SK-N-SH (cell line): ENCODE results near the gene GGCT. TPM values are rescaled to one million over a fixed set of nuclear protein-coding genes. Genes with fewer than 3 reads are reported as not detected.

Source experiments
- CTCF ChIA-PET: fragments of 300-600, 350-600 bp; formaldehyde crosslinking; extraction: SDS; loops from one replicate; lab custom pipeline; 2021; lab: Yijun Ruan, JAX
- POLR2A ChIA-PET: fragments of 350-600 bp; sonication (Branson Sonifier 250); formaldehyde crosslinking; extraction: SDS; loops from one replicate; lab custom pipeline; 2020; ENCODE audit warnings: antibody characterized with exemption, inconsistent platforms; lab: Yijun Ruan, JAX
- DNase-seq: peaks from one replicate; pipeline ENCODE4 v3.0.0; 2012
- H2AFZ ChIP-seq: fragments of 200-600 bp; sonication (generic); 2 replicates; pipeline ENCODE4 v1.8.1; 2016; ENCODE audit warnings: antibody characterized with exemption, mild to moderate bottlenecking, low read depth
- H3F3A ChIP-seq: fragments of 200-600 bp; sonication (generic); replicated peaks from 2 replicates; pipeline ENCODE3; 2016; ENCODE audit warnings: antibody characterized with exemption, mild to moderate bottlenecking; ENCODE audit not compliant: insufficient read depth
- H3K27ac ChIP-seq, 2 experiments: fragments of 200-500 bp in 1 of 2; fragments of 200-600 bp in 1 of 2; sonication (Bioruptor generic) in 1 of 2; sonication (generic), shearing (Covaris generic) in 1 of 2; 2 replicates each; pipeline versions ENCODE4 v1.5.1 to v1.6.1; 2014 to 2016; ENCODE audit warnings: low read depth in 2 of 2, inconsistent platforms in 1 of 2, low read length in 1 of 2, mild to moderate bottlenecking in 1 of 2, mixed read lengths in 1 of 2
- H3K27me3 ChIP-seq: fragments of 200-600 bp; sonication (generic), shearing (Covaris generic); 2 replicates; pipeline ENCODE4 v1.6.1; 2016; ENCODE audit warnings: mixed run types; ENCODE audit not compliant: insufficient read depth
- H3K36me3 ChIP-seq, 2 experiments: fragments of 200-500 bp in 1 of 2; fragments of 200-600 bp in 1 of 2; sonication (Bioruptor generic) in 1 of 2; sonication (generic) in 1 of 2; replicated peaks in 1 of 2; 2 replicates each; pipeline versions ENCODE3 to v1.5.1; 2014 to 2016; ENCODE audit warnings: low read length in 1 of 2, mild to moderate bottlenecking in 1 of 2; ENCODE audit not compliant: insufficient read depth in 2 of 2, control insufficient read depth in 1 of 2
- H3K4me1 ChIP-seq, 2 experiments: fragments of 200-500 bp in 1 of 2; fragments of 200-600 bp in 1 of 2; sonication (Bioruptor generic) in 1 of 2; sonication (generic), shearing (Covaris generic) in 1 of 2; 2 replicates each; pipeline versions ENCODE4 v1.5.1 to v1.6.1; 2014 to 2016; ENCODE audit warnings: low read depth in 1 of 2, low read length in 1 of 2, mixed run types in 1 of 2; ENCODE audit not compliant: insufficient read depth in 2 of 2, control insufficient read depth in 1 of 2
- H3K4me2 ChIP-seq: fragments of 200-600 bp; sonication (generic), shearing (Covaris generic); 2 replicates; pipeline ENCODE4 v1.6.1; 2017; ENCODE audit warnings: mixed run types
- H3K4me3 ChIP-seq, 2 experiments: fragments of 200-500 bp in 1 of 2; fragments of 200-600 bp in 1 of 2; sonication (Bioruptor generic) in 1 of 2; sonication (generic), shearing (Covaris generic) in 1 of 2; 2 replicates each; pipeline versions ENCODE4 v1.5.1 to v1.8.1; 2014 to 2016; ENCODE audit warnings: low read depth in 2 of 2, inconsistent platforms in 1 of 2, low read length in 1 of 2, mild to moderate bottlenecking in 1 of 2, mixed read lengths in 1 of 2, moderate library complexity in 1 of 2
- H3K79me2 ChIP-seq: fragments of 200-600 bp; sonication (generic); 2 replicates; pipeline ENCODE4 v1.8.1; 2017; ENCODE audit warnings: mild to moderate bottlenecking; ENCODE audit not compliant: insufficient read depth
- H3K9ac ChIP-seq: fragments of 200-600 bp; sonication (generic); 2 replicates; pipeline ENCODE4 v1.6.1; 2017; ENCODE audit warnings: mixed run types
- H3K9me2 ChIP-seq: fragments of 200-600 bp; sonication (generic); 2 replicates; pipeline ENCODE4 v1.6.1; 2017; ENCODE audit warnings: mixed run types
- H3K9me3 ChIP-seq: fragments of 200-600 bp; sonication (generic); 2 replicates; pipeline ENCODE4 v1.6.1; 2017; ENCODE audit warnings: mixed run types, mild to moderate bottlenecking, moderate library complexity
- H4K20me1 ChIP-seq: fragments of 200-600 bp; sonication (generic); 2 replicates; pipeline ENCODE4 v1.6.1; 2017; ENCODE audit warnings: mild to moderate bottlenecking, mixed run types; ENCODE audit not compliant: insufficient read depth
- FOSL2 ChIP-seq: IDR thresholded peaks from 2 replicates; pipeline ENCODE4 v1.4.0; 2012; ENCODE audit warnings: low read depth, mild to moderate bottlenecking, moderate library complexity, borderline replicate concordance
- FOXJ3 ChIP-seq: sonication (generic); formaldehyde crosslinking; IDR thresholded peaks from 2 replicates; pipeline ENCODE4 v1.5.1; 2020; ENCODE audit warnings: mild to moderate bottlenecking, missing genetic modification reagents
- GATA2 ChIP-seq: sonication (generic); formaldehyde crosslinking; IDR thresholded peaks from 2 replicates; pipeline ENCODE4 v1.5.0; 2020; ENCODE audit warnings: mild to moderate bottlenecking, missing genetic modification reagents
- JUND ChIP-seq: IDR thresholded peaks from 2 replicates; pipeline ENCODE4 v1.4.0; 2012
- MXI1 ChIP-seq: IDR thresholded peaks from 2 replicates; pipeline ENCODE4 v1.6.1; 2012; ENCODE audit warnings: mild to moderate bottlenecking, low read depth, low read length, improper control_type of control experiment
- NFIC ChIP-seq: IDR thresholded peaks from 2 replicates; pipeline ENCODE4 v1.4.0; 2012; ENCODE audit warnings: borderline replicate concordance
- RAD21 ChIP-seq: IDR thresholded peaks from 2 replicates; pipeline ENCODE4 v1.6.1; 2012; ENCODE audit warnings: mild to moderate bottlenecking, low read length
- RFX5 ChIP-seq: IDR thresholded peaks from 2 replicates; pipeline ENCODE4 v1.6.1; 2012; ENCODE audit warnings: mild to moderate bottlenecking, improper control_type of control experiment, low read length
- SMC3 ChIP-seq: IDR thresholded peaks from 2 replicates; pipeline ENCODE4 v1.6.1; 2012; ENCODE audit warnings: low read depth, low read length, improper control_type of control experiment
- TEAD4 ChIP-seq: IDR thresholded peaks from 2 replicates; pipeline ENCODE4 v1.4.0; 2012; ENCODE audit warnings: mild to moderate bottlenecking, borderline replicate concordance; ENCODE audit not compliant: insufficient read depth
- WGBS: methylation state at CpG from one replicate; pipeline ENCODE4 v1.1.6; 2017; ENCODE audit warnings: low lambda C conversion rate; 5-methylcytosine and 5-hydroxymethylcytosine counted together
- polyA plus RNA-seq, 3 experiments: library from polyadenylated mRNA; depleted of rRNA; stranded (reverse); fragments of >200 nt; gene quantifications; 2 replicates each; pipeline ENCODE4 v1.2.3, GENCODE V29; 2012
- TF ChIP-seq, protein P1 (sequence below): IDR thresholded peaks from 2 replicates; pipeline ENCODE4 v1.6.1; 2012; ENCODE audit warnings: mild to moderate bottlenecking, low read depth, low read length, moderate library complexity
- TF ChIP-seq, protein P2 (sequence below): IDR thresholded peaks from 2 replicates; pipeline ENCODE4 v1.4.0; 2012; ENCODE audit warnings: low read depth, borderline replicate concordance
- TF ChIP-seq, protein P3 (sequence below): IDR thresholded peaks from 2 replicates; pipeline ENCODE4; 2012

The GGCT gene
- polyA plus RNA-seq, 1 of the 3 experiments (the other 2 are of a cell fraction) = 20.8 TPM

DNA sequence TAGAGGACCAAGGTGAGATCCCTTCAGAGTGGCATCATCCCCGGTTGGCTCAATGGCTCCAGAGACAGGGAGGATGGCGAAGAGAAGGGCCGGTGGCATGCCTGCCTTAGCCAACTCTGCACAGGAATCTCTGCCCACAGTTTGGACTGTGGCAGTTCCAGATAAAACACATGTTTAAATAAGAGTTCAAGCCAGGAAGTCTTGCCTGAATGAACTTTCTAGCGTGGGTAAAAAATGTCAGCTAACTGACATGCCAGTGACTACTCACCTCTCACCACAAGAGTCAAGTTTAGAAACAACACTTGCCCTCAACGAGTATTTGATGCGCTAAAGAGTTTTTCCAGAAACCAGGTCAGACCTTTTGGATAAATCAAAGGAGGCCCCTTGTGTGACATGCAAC is 29.0 kb downstream of the GGCT start:
- no peak overlapping the region for H3K9ac ChIP-seq
- no peak for DNase-seq
- no peaks in the 10 kb centered on the region for H3K9me2 ChIP-seq
- H3K27me3 ChIP-seq = no peaks in the 10 kb centered on the region
- TF ChIP-seq FOSL2 (no peak), TEAD4 (no peak), FOXJ3 (CRISPR knock-in tag) (no peak), GATA2 (CRISPR knock-in tag) (no peak), JUND (no peak), MXI1 (no peak), NFIC (no peak), RFX5 (no peak), RAD21 (no peak), SMC3 (no peak)
- TF ChIP-seq, protein P1, sequence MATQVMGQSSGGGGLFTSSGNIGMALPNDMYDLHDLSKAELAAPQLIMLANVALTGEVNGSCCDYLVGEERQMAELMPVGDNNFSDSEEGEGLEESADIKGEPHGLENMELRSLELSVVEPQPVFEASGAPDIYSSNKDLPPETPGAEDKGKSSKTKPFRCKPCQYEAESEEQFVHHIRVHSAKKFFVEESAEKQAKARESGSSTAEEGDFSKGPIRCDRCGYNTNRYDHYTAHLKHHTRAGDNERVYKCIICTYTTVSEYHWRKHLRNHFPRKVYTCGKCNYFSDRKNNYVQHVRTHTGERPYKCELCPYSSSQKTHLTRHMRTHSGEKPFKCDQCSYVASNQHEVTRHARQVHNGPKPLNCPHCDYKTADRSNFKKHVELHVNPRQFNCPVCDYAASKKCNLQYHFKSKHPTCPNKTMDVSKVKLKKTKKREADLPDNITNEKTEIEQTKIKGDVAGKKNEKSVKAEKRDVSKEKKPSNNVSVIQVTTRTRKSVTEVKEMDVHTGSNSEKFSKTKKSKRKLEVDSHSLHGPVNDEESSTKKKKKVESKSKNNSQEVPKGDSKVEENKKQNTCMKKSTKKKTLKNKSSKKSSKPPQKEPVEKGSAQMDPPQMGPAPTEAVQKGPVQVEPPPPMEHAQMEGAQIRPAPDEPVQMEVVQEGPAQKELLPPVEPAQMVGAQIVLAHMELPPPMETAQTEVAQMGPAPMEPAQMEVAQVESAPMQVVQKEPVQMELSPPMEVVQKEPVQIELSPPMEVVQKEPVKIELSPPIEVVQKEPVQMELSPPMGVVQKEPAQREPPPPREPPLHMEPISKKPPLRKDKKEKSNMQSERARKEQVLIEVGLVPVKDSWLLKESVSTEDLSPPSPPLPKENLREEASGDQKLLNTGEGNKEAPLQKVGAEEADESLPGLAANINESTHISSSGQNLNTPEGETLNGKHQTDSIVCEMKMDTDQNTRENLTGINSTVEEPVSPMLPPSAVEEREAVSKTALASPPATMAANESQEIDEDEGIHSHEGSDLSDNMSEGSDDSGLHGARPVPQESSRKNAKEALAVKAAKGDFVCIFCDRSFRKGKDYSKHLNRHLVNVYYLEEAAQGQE = no peak
- TF ChIP-seq, protein P2, sequence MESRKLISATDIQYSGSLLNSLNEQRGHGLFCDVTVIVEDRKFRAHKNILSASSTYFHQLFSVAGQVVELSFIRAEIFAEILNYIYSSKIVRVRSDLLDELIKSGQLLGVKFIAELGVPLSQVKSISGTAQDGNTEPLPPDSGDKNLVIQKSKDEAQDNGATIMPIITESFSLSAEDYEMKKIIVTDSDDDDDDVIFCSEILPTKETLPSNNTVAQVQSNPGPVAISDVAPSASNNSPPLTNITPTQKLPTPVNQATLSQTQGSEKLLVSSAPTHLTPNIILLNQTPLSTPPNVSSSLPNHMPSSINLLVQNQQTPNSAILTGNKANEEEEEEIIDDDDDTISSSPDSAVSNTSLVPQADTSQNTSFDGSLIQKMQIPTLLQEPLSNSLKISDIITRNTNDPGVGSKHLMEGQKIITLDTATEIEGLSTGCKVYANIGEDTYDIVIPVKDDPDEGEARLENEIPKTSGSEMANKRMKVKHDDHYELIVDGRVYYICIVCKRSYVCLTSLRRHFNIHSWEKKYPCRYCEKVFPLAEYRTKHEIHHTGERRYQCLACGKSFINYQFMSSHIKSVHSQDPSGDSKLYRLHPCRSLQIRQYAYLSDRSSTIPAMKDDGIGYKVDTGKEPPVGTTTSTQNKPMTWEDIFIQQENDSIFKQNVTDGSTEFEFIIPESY = no peak
- TF ChIP-seq, protein P3, sequence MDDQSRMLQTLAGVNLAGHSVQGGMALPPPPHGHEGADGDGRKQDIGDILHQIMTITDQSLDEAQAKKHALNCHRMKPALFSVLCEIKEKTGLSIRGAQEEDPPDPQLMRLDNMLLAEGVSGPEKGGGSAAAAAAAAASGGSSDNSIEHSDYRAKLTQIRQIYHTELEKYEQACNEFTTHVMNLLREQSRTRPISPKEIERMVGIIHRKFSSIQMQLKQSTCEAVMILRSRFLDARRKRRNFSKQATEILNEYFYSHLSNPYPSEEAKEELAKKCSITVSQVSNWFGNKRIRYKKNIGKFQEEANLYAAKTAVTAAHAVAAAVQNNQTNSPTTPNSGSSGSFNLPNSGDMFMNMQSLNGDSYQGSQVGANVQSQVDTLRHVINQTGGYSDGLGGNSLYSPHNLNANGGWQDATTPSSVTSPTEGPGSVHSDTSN = no peak
- no peak overlapping the region for H3K4me3 ChIP-seq
- no peak overlapping the region for H3K27ac ChIP-seq
- no peak overlapping the region for H2AFZ ChIP-seq
- POLR2A ChIA-PET = no interaction called here
- CTCF ChIA-PET = no interaction called here
- H3K4me2 ChIP-seq = no peak overlapping the region
- peaks cover 30% of the 10 kb centered on the region for H3K79me2 ChIP-seq
- peaks cover 11% of the 10 kb centered on the region for H3F3A ChIP-seq
- no peaks in the 10 kb centered on the region for H4K20me1 ChIP-seq
- peaks cover 3 to 66% of the 10 kb centered on the region in 2 experiments; a peak in 2 of 4 replicates for H3K4me1 ChIP-seq
- H3K9me3 ChIP-seq = no peaks in the 10 kb centered on the region
- 93% methylated on average over 6 of the region's 6 CpGs for WGBS
- peaks cover 0 to 8% of the 10 kb centered on the region in 2 experiments for H3K36me3 ChIP-seq
